ENCODE data around the gene LMNB1.

LMNB1 gene

DNA sequence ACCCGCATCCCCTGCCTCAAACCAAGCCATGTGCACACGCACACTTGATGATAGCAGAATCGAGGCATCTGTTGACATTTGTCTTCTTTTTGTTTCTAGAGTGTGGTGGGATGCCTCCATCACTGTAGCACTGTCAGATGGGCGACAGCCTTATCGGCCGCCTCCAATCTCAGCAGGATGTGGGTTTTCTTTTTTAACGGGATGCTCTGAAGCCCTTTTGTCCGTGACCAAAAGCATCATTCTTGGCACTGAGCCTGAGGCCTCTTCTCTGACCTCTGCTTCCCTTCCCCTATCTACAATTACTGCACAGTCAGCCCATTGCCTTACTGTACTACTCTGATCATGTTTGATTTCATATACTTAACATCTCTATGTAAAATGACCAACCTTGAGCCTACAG, 78.3 kb downstream of the LMNB1 start:
- no peak for DNase-seq (ENCODE audit: low read depth, low spot score)

DNA sequence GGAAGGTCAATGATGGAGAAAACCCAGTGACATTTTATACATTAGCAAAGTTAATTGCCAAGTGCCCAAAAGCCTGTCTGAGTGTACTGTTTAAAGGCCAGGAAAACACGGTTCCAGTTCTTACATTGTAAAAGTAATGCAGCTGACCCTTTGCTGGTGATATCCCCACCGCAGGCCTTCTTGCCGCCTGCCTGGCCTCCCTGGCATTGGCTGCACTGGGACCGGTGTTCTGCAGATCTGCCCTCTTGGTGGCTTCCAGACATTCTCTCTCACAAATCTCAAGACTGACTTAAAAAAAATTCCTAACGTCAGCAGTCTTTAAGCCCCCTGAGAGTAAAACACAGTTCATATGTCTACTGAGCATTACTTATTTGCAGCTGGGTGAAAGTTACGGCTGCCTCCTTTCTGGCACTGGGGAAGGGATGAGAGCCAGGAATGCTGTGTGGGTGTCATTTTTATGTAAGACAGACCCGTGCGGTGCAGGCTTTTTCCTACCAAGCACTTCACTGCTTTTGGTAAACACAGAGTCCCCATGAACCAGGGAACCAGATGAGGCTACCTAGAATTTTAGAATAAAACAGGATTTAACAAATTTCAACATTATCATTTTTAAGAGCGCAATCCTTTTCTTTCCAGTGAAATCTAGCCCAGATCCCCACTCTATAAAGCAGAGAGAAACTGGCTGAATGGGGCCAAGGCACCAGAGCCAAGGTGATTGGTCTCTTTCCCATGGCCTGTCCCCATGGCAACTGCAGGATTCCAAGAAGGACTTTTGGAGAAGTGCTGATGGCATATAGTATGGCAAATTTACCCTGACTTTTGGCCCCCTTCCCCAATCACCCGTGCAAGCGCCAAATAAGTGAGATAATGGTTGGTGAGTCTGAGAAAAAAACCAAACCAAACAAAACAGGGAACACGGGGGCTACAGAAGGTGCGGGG, 80.8 kb downstream of the LMNB1 start:
- DNase-seq (ENCODE audit: low read depth, low spot score), result no peak

DNA sequence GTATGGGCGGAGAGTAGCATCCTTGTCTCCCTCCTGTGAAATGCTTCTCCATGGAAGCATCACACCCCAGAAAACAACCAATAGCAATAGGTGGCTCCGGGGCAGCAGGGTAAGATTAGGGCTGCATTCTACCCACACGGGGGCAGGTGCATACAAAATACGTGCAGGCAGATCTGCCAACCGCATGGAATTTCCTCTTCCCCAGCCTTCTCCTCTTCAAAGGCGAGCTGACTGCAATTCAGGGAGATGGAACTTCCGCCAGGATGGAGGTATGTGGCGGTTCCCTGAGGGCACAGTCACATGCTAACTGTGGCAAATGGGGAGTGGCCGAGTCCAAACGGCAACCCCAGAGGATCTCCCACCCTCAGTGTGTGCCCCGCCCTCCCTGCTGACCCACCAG, 81.5 kb downstream of the LMNB1 start:
- DNase-seq (ENCODE audit: low read depth, low spot score), result no peak

DNA sequence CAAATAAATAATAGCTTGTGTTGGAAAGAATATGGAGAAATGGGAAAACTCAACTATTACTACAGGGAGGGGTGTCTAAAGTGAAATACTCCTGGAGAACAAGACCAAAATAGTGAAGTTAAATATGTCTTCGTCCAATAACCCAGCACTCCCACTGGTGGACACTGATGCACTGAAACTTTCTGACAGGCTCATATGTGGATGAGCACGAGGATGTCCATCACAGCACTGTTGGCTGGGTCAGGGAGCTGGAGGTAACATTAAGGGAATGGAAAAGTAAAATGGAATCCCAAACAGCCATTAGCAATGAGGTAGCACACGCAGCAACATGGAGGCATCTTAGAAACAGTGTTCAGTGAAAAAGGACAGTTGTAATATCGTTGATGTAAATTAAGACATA, 86.5 kb downstream of the LMNB1 start:
- no peak for DNase-seq (ENCODE audit: low read depth, low spot score)

DNA sequence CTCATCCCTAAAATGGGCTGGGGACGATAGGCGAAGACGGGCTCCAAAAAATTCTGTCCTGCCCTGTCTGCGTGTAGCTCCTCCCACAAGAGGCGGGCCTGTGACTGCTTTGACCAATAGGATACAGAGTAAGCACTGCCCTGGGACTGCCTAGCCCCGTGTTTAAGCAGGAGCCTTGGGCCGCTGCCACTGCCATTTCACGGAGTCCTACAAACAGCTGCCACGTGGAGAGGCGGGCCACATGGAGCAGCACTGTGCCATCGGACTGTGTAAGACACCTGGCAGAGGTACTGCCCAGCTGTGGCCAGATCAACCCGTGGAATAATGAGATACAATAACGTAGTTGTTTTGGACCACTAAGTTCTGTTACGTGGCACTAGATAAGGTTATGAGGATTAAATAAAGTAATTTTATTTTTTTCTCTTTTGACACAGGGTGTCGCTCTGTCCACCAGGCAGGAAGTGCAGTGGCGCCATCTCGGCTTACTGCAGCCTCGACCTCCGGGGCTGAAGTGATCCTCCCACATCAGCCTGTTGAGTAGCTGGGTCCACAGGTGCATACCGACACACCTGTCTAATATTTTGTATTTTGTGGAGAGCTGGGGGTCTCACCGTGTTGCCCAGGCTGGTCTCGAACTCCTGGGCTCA, 87.2 kb downstream of the LMNB1 start:
- DNase-seq (ENCODE audit: low read depth, low spot score), result no peak

DNA sequence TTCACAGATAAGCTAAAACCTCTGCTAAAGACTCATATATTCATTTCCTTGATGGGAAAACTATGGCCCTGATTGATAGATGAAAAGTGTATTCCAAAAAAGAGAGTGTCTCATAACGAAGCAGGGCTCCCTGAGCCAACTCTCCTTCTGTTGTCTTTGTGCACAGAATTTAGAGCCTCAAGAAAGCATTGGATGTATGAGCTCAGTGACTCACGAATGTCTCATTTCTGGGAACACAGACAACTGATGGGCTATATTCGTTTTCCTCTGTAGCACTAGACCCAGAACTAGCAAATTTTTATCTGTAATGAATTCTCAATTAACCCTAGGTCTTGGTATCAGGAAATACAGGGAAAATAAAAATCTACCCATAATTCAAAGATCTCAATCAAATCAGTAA, 88.4 kb downstream of the LMNB1 start:
- DNase-seq (ENCODE audit: low read depth, low spot score), result no peak

DNA sequence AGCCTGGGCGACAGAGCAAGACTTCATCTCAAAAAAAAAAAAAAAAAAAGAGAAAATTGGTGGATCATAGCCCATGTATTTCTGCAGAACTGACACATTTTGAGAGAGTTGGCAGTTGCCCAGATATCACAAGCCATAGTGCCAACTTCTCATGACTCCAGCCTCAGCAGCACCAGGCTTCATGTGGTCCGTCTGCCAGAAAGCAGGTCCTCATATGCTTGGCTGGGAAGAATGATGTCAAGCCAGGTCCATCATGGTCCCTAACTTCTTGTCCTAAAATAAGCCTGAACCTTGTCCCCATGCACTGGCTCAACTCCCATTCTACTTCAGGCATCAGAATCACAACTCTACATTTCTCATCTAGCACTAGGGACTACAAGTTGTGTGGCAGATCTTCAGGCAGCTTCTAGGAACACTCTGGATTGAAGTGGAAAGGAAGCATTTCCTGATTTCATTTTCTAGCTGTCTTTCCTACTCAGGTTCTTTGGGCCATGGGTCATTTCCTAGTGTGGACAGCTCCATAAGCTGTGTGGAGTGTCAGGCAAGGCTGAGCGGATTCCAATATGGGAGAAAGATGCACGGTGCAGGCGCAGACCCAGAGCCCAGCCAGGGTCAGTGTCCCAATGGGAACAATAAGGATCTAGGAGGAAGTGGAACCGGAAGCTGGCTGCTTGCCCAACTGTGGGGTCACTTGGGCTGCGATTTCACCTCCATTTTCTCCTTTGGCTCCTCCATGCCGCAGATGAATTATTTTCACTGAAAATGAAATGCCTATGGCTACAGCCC, 90.1 kb downstream of the LMNB1 start:
- no peak for DNase-seq (ENCODE audit: low read depth, low spot score)

DNA sequence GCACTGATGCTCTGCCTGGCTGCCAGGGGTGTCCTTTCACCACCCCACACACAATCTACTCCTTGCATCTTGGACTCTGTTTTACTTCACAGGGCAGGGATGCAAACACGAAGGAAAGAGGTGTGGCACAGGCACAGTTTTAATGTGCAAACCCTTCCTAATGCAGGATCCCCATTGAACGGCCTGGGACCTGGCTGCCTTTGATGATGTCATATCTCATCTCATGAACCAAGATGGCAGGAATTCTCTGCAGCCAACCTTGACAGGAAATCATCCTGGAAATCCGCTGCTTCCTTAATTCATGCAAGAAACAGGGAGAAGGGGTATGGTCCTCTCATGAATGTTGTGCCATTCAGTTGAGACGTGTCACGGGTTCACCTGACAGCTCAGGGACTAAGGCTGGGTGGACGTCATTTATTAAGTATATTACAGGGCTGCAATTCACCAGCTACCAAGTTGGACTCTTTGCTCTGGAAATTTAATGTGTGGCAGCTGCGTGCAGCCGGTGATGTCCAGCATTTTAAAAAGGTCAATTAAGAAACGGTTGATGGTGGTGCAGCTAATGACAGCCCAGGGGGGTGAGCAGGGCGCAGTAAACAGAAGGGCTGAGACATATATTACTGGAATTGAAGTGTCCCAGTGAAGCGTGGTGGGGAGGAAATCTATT, 91.5 kb downstream of the LMNB1 start:
- no peak for DNase-seq (ENCODE audit: low read depth, low spot score)

DNA sequence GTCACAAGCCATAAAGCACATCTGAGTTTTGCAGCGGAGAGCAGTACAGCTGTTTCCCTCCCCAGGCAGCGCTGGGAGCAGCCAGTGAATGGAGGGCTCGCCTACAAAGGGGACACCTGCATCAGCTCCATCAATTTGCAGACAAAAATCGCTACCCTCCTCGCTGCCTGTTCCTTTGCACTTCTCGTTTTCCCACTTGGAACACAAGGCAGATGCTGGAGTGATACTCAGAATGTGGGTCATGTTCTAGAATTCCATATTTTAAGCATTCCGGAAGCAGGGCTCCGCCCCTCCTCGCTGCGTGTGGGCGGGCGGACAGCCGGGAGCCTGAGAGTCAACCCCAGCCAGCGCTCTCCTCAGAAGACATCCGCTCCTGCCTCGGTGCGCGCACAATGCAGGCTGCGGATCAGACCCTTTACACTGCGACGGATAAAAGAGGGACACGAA, 92.1 kb downstream of the LMNB1 start:
- DNase-seq (ENCODE audit: low read depth, low spot score), result no peak

DNA sequence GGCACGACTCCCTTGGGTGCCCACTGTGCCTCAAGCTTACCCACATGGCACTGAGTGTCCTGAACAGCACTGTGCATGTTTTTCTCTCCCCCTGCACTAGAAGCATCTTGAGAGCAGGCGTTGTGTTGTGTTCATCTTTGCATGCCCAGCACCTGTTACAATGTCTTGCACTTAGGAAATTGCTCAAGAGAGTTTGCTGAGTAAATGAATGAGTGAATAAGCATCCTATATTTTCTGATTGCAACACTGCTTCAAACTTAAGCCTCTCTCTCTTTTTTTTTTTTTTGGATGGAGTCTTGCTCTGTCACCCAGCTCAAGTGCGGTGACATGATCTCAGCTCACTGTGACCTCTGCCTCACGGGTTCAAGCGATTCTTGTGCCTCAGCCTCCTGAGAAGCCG, 94.5 kb downstream of the LMNB1 start:
- no peak for DNase-seq (ENCODE audit: low read depth, low spot score)

DNA sequence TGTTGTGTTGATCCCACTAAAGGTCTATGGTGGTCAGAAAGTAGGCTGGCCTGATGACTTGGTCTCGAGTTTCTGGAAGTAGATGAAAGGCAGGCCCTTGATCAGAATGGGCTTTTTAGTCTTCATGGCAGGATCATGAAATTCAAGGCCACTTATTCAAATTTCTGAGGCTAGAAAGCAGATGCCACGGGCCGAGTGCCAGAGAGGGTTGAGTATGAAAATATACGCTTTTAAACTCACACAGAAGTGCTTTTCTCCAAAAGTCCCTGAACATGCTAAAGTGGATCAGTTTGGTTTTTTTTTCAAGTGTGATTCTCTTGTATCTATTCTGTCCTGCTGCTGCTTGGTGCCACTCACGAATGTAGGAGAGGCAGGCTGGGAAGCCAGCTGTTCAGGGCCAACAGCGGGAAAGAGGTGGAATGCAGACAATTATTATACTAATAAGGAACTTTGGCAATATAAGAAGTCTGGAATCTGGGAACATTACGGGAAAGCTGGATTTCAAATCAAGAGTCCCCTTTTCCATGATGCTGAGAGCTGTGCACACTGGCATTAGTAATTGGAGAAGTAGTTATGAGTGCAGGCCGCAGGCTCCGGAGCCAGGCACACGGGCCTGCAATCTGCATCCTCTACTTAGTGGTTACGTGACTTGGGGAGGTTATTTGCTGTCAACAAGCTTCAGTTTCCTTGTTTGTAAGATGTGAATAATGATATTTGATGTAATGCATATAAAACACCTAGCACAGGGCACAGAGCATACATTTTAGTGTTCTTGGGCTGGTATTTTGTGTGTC, 95.8 kb downstream of the LMNB1 start:
- no peak for DNase-seq (ENCODE audit: low read depth, low spot score)

DNA sequence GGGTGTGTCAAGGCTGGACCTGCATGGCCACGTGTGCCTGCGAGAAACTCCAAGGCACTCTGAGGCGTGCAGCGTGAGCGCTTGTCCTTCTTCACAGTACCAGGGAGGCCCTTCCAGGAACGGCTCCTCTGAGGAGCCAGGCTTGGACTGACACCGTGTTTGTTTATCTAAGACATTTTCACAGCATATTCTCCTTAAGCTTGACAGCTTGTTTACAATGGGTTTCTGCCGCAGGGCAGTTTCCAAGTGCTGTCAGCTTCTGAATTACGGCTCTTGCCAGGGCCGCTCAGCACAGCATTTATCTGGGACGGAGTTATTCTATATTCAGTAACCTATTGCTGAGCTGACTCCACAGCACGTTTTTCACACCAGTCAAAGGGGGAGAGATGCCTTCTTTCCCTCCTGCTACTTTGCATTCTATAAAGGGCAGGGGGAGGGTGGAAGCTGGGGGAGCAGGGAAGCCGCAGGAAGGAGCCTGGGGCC, 98.4 kb downstream of the LMNB1 start:
- DNase-seq (ENCODE audit: low read depth, low spot score), result no peak

DNA sequence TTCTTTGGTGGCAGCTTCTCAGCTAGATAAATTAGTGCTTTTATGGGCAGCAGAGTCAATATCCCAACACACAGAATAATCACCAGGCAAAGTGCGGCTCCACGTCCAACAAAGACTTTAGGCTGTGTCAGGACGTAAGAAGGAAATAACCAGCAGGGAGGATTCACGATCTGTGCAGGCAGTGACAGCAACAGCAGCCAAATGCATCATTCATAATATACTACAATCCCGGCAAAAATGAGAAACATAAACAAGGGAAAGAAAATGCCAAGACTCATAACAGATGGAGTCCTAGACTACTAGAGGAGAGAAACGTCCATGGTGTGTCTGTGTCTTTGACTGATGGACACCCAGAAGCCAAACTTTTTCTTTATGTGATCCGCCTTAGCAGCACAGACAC, 100.7 kb downstream of the LMNB1 start:
- DNase-seq (ENCODE audit: low read depth, low spot score), result no peak

DNA sequence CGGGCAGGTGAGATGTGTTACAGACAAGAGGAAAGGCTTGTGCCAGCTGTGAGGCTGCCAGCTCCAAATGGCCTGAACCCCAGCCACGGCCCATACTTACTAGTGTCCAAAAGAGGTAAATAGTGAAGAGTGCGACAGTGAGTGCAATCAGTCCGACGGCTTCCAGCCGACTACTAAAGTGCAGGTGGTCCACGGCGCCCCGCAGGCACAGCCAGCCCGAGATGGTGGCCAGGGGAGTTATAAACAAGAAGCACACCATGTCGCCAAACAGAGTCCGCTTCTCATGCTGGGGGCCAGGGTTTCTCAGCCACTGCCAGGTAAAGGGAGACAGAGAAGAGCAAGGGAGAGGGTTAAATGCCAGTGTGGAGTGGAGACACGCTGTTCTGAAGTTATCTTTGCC, 101.1 kb downstream of the LMNB1 start:
- DNase-seq (ENCODE audit: low read depth, low spot score), result no peak

DNA sequence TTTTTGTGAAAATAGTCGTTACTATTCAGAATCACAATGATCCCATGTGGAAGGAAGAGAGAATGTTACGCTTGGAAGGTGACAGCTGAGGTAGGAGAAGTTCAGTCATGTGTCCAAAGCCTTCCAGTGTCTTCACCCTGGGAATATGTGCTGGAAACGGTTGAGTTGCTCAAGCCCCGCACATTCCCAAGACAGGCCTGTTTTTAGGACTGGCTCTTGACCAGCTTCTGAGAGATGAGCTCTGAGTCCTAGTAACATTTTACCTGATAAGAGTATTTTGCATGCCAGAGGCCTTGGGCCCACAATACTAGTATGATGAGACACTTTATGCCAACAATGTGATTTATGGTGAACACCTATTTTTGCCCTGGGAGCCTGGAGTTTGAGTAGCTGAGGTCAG, 101.7 kb downstream of the LMNB1 start:
- DNase-seq (ENCODE audit: low read depth, low spot score), result no peak

DNA sequence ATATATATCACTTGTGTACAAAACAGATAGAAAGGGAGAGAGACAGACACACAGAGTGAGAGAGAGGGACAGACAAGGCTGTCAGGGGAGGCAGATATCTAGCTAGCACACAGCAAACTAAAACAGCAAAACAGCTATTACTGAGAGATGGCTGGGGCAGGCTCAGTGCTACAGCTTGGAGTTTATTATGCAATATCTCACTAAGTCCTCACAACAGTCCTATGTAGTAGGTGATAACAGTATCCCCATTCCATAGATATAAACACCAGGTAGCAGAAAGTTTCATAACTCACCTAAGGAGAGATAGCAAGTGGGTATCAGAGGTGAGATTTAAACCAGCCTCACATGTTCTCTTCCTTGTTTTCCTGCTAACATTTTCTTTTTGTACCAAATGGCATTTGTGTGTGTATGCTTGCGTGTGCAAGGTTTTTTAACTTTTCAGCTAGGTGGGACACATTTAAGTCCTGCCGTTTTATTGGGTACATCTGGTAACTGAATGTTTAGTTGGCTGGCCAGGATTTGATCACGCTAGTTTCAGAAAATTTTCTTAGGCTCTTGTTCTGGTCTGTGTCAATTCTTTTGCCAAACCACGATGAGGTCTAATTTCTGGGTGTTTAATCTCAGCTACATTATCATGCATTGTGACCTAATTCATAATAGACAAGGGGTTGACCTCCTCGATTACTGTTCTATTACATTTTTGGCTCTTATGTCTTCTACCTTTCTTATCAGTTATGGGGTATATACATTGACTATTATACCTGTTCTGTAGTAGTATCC, 105.1 kb downstream of the LMNB1 start:
- DNase-seq (ENCODE audit: low read depth, low spot score), result no peak

DNA sequence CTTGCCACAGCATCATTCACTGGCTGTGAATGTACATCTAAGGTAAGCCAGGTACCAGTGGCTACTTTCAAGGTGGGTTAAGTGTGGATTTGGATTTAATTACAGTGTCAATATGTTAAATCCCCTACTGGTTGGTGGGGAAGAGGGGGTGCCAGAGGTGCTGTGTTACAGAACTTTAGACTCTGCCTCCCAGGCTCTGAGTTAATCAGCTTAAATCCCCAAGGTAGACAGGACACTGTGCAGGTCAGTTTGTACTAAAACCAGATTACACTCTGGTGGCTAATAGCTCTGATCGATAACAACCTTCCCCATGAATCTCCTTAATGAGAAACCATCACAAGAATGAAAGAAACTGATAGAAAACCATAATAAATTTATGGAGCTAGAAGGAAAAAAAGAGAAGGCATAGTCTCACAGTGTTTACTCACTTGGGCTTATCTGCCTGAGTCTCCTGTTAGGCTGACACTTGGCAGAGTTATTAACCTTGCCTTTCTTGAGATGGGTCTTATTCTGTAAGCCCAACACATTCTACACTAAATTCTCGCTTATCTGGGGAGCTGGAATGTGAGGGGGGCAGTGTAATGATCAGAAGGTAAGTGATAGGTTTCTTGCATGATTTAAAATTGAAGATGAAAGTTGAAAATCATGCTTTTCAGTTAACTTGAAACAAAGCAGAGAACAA, 106.8 kb downstream of the LMNB1 start:
- no peak for DNase-seq (ENCODE audit: low read depth, low spot score)

DNA sequence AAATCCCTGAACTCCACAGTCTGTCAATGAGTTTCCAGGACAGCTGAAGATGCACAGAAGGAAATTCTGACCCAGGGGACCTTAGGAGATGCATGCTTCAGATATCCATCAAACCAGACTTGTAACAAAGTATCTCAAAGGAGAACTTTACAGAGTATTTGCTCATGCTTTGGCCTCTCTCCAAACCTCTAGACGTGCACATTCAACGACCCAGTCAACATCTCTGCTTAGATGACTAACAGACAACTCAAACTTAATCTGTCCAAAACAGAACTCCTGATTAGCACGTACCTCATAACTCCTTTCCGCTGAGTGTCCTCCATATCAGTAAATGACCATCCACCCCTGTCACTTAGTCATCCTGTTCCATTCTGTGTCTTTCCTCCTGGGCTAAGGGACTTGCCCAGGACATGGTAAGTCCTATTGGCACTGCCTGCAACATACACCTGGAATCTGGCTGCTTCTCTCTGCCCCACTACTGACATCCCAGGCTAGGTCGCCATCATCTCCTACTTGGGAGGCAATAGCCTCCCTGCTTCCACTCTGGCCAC, 107.4 kb downstream of the LMNB1 start:
- DNase-seq (ENCODE audit: low read depth, low spot score), result no peak
